ENCODE results near the gene OR2W3.

DNA sequence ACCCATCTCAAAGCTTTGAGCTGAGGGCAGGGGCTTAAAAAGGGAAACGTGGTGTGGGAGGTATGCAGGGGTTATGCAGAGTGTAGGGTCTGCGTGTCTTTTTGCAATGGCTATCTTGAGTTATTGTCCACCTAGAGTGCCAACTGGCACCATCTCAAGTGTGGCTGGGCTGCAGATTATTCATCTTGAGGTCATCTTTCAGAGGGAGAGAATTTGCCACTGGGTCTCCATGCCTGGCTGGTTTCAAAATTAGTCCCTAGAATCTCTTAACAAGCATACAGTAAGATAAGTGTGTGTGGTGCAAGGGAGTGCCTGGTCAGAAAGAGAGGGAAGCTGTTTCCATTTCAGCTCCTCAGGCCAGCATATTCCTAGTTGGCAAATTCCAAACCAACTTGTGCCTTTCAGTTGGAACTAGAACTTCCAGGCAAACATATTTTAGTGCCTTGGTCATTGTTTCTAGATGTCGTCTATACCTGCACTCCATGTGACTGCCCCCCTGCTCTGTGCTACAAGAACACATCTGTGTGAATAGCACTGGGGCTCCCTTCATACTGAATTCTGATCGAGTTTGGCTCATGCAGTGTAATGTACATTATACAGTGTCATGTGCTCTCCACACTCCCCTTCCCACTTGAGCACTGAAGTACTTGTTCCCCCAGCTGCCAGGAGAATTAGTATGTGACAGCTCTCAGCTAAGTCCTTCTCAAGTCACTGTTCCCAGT, 19.7 kb downstream of the OR2W3 start:
- no peak for TF ChIP-seq POLR2A (IDR thresholded peaks at IDR 0.05; ENCODE audit: extremely low read depth, insufficient read length)
- TF ChIP-seq, protein P1, sequence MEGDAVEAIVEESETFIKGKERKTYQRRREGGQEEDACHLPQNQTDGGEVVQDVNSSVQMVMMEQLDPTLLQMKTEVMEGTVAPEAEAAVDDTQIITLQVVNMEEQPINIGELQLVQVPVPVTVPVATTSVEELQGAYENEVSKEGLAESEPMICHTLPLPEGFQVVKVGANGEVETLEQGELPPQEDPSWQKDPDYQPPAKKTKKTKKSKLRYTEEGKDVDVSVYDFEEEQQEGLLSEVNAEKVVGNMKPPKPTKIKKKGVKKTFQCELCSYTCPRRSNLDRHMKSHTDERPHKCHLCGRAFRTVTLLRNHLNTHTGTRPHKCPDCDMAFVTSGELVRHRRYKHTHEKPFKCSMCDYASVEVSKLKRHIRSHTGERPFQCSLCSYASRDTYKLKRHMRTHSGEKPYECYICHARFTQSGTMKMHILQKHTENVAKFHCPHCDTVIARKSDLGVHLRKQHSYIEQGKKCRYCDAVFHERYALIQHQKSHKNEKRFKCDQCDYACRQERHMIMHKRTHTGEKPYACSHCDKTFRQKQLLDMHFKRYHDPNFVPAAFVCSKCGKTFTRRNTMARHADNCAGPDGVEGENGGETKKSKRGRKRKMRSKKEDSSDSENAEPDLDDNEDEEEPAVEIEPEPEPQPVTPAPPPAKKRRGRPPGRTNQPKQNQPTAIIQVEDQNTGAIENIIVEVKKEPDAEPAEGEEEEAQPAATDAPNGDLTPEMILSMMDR (IDR thresholded peaks at IDR 0.05; ENCODE audit: low read depth, low read length) = no peak
- TF ChIP-seq, protein P2, sequence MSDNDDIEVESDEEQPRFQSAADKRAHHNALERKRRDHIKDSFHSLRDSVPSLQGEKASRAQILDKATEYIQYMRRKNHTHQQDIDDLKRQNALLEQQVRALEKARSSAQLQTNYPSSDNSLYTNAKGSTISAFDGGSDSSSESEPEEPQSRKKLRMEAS (IDR thresholded peaks at IDR 0.05; ENCODE audit: low read depth, low read length) = no peak
- TF ChIP-seq MYC (IDR thresholded peaks at IDR 0.05; ENCODE audit: low read depth, low read length) = no peak
